Panc1 (cell line): ENCODE data around the gene UGT1A3.

Source experiments
- CTCF ChIP-seq: fragments of 450-650 bp; IDR thresholded peaks from 2 replicates; pipeline ENCODE4 v1.5.1; 2017; ENCODE audit warnings: mild to moderate bottlenecking
- POLR2AphosphoS5 ChIP-seq: IDR thresholded peaks from 2 replicates; pipeline ENCODE4 v1.6.1; 2012; ENCODE audit warnings: mild to moderate bottlenecking, low read depth, low read length, moderate library complexity

GRCh38 chr2:233773854-233774253 is 45.0 kb downstream of the UGT1A3 start:
- no peak for TF ChIP-seq CTCF
- TF ChIP-seq POLR2AphosphoS5 = no peak
